PFSK-1 (cell line): ENCODE data around the gene TRAIP.

Experiments
- FOXP2 ChIP-seq: optimal IDR thresholded peaks from 2 replicates; pipeline ENCODE3; 2011; ENCODE audit warnings: borderline replicate concordance, control low read depth, inconsistent platforms; ENCODE audit not compliant: insufficient read depth; ENCODE audit errors: extremely low read length, extremely low read depth
- POLR2AphosphoS5 ChIP-seq: IDR thresholded peaks from 2 replicates; pipeline ENCODE4 v1.6.1; 2012; ENCODE audit warnings: low read depth, mild to moderate bottlenecking, control low read depth, low read length, moderate library complexity
- REST ChIP-seq, 2 experiments: IDR thresholded peaks; 2 replicates each; pipeline versions ENCODE4 v1.6.1 to v1.8.0; 2011 to 2012; ENCODE audit warnings: low read depth in 2 of 2, low read length in 2 of 2, control low read depth in 1 of 2, inconsistent platforms in 1 of 2, mild to moderate bottlenecking in 1 of 2, moderate library complexity in 1 of 2; ENCODE audit not compliant: insufficient read depth in 1 of 2
- SIN3A ChIP-seq: IDR thresholded peaks from 2 replicates; pipeline ENCODE4 v1.6.1; 2012; ENCODE audit warnings: mild to moderate bottlenecking, low read length, moderate library complexity, borderline replicate concordance; ENCODE audit not compliant: insufficient read depth
- TAF1 ChIP-seq: IDR thresholded peaks from 2 replicates; pipeline ENCODE4 v1.6.1; 2012; ENCODE audit warnings: low read length, control low read depth, borderline replicate concordance; ENCODE audit not compliant: insufficient read depth

TRAIP gene

GRCh38 chr3:49780080-49780974 is 76.0 kb downstream of the TRAIP start:
- no peak for TF ChIP-seq SIN3A
- no peak for TF ChIP-seq REST (IDR thresholded peaks at IDR 0.05; ENCODE audit: insufficient read depth in 1 of 2, low read depth in 2 of 2, low read length in 2 of 2)
- TF ChIP-seq TAF1: no peak
- no peak for TF ChIP-seq FOXP2
- TF ChIP-seq POLR2AphosphoS5: no peak

- TF ChIP-seq SIN3A (no peak), POLR2AphosphoS5 (no peak), TAF1 (no peak), REST (IDR thresholded peaks at IDR 0.05; ENCODE audit: insufficient read depth in 1 of 2, low read depth in 2 of 2, low read length in 2 of 2) (no peak), FOXP2 (no peak)
Observed at GRCh38 chr3:49779358-49780079, 76.8 kb downstream of the TRAIP start.
